ENCODE data around the gene SLC25A1. TPM values are rescaled to one million over a fixed set of nuclear protein-coding genes. Genes with fewer than 3 reads are reported as not detected.
A peak's percentile ranks its signal among the peaks of the same experiment; 100 is the strongest.

Gene SLC25A1
- total and polyA plus RNA-seq, 2 experiments from 2014 or later = 140 to 238 TPM

GRCh38 chr22:19180234-19180633 is 1.7 kb upstream of the SLC25A1 start:
- TF ChIP-seq, protein P1, sequence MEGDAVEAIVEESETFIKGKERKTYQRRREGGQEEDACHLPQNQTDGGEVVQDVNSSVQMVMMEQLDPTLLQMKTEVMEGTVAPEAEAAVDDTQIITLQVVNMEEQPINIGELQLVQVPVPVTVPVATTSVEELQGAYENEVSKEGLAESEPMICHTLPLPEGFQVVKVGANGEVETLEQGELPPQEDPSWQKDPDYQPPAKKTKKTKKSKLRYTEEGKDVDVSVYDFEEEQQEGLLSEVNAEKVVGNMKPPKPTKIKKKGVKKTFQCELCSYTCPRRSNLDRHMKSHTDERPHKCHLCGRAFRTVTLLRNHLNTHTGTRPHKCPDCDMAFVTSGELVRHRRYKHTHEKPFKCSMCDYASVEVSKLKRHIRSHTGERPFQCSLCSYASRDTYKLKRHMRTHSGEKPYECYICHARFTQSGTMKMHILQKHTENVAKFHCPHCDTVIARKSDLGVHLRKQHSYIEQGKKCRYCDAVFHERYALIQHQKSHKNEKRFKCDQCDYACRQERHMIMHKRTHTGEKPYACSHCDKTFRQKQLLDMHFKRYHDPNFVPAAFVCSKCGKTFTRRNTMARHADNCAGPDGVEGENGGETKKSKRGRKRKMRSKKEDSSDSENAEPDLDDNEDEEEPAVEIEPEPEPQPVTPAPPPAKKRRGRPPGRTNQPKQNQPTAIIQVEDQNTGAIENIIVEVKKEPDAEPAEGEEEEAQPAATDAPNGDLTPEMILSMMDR (IDR thresholded peaks at IDR 0.05; ENCODE audit: low read depth, low read length) = no peak
- H3K27me3 ChIP-seq = no peaks in the 10 kb centered on the region
- no peaks in the 10 kb centered on the region for H3K36me3 ChIP-seq
- peaks cover 8% of the 10 kb centered on the region for H3K4me1 ChIP-seq (ENCODE audit: low read depth)
- no peak overlapping the region for H3K27ac ChIP-seq
- no peak overlapping the region for H3K4me3 ChIP-seq
- DNase-seq (ENCODE audit: low read depth in 1 of 2, low spot score in 1 of 2) = no peak
- no peaks in the 10 kb centered on the region for H3K9me3 ChIP-seq (ENCODE audit: low read depth)

GRCh38 chr22:19179497-19180048 is 1.0 kb upstream of the SLC25A1 start:
- peak overlapping the region; percentile 67 for H3K4me3 ChIP-seq
- H3K27ac ChIP-seq = peak overlapping the region; percentile 61
- H3K9me3 ChIP-seq (ENCODE audit: low read depth) = no peaks in the 10 kb centered on the region
- DNase-seq (ENCODE audit: low read depth in 1 of 2, low spot score in 1 of 2) = peak; percentile 83 to 93
- no peaks in the 10 kb centered on the region for H3K36me3 ChIP-seq
- H3K27me3 ChIP-seq = no peaks in the 10 kb centered on the region
- TF ChIP-seq, protein P1 (IDR thresholded peaks at IDR 0.05; ENCODE audit: low read depth, low read length) = peak; percentile 71
- peaks cover 8% of the 10 kb centered on the region for H3K4me1 ChIP-seq (ENCODE audit: low read depth)

DNA sequence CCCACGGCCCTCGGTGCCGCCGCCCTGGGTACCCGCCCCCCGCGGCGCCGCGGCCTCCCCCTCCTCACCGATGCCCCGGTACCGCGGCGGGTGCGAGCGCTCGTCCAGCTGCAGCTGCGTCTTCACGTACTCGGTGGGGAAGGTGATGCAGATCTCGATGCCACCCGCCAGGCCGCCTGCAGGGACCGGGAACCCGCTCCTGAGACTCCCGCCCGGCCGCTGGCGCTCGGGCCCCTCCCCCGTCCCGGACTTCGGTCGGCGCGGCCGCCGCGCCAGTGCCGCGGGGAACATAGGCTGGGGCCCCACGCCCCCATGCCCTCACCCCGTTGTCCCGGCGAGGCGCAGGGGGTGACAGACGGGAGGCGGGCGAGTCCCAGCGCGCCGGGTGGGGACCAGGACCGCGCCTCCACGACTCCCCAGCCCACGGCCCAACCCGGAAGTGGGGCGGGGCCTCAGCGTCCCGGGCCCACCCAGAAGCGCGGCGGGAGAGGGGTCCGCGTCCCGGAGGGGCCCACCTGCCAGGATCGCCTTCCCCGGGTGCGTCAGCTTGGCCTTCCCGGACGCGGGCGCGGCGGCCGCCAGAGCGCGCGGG is 375 bp downstream of the SLC25A1 start:
- no peaks in the 10 kb centered on the region for H3K9me3 ChIP-seq (ENCODE audit: low read depth)
- DNase-seq (ENCODE audit: low read depth in 1 of 2, low spot score in 1 of 2) = peak in 1 of 2 donors; percentile 77
- H3K36me3 ChIP-seq = no peaks in the 10 kb centered on the region
- peak overlapping the region; percentile 67 for H3K4me3 ChIP-seq
- no peaks in the 10 kb centered on the region for H3K27me3 ChIP-seq
- TF ChIP-seq, protein P1 (IDR thresholded peaks at IDR 0.05; ENCODE audit: low read depth, low read length) = no peak
- peaks cover 8% of the 10 kb centered on the region for H3K4me1 ChIP-seq (ENCODE audit: low read depth)
- peak overlapping the region; percentile 61 for H3K27ac ChIP-seq

GRCh38 chr22:19177164-19178064 is 1.1 kb downstream of the SLC25A1 start:
- DNase-seq (ENCODE audit: low read depth in 1 of 2, low spot score in 1 of 2) = no peak
- Histone ChIP-seq H3K27me3 (no peaks in the 10 kb centered on the region), H3K27ac (peak overlapping the region; percentile 61), H3K4me3 (peak overlapping the region; percentile 67), H3K4me1 (ENCODE audit: low read depth) (peaks cover 14% of the 10 kb centered on the region), H3K36me3 (no peaks in the 10 kb centered on the region), H3K9me3 (ENCODE audit: low read depth) (no peaks in the 10 kb centered on the region)
- TF ChIP-seq, protein P1 (IDR thresholded peaks at IDR 0.05; ENCODE audit: low read depth, low read length) = no peak

DNA sequence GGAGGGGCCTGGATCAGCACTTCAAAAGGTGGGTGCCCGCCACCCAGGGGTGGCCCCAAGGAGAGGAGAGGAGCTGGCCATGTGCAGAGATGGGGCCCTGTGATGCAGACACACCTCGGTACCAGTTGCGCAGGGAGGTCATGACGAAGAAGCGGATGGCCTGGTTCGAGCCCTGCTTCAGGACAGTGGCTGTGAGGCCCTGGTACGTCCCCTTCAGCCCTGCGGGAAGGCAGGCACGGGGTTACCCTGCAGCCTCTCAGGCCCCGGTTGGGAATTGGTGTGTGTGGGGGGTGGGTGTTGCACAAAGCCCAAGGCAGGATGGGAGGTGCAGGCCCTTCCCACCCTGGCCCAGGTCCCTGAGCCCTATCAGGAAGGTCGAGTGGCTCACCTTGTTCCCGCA is 1.8 kb downstream of the SLC25A1 start:
- no peaks in the 10 kb centered on the region for H3K27me3 ChIP-seq
- H3K4me1 ChIP-seq (ENCODE audit: low read depth) = peaks cover 16% of the 10 kb centered on the region

More for the DNA sequence above, 1.8 kb downstream of the SLC25A1 start:
- H3K4me3 ChIP-seq = no peak overlapping the region
- no peak for DNase-seq (ENCODE audit: low read depth in 1 of 2, low spot score in 1 of 2)
- TF ChIP-seq, protein P1 (IDR thresholded peaks at IDR 0.05; ENCODE audit: low read depth, low read length) = no peak
- H3K27ac ChIP-seq = peak overlapping the region; percentile 14
- H3K9me3 ChIP-seq (ENCODE audit: low read depth) = no peaks in the 10 kb centered on the region
- no peaks in the 10 kb centered on the region for H3K36me3 ChIP-seq

Data from cardiac muscle cell (in vitro differentiated cells and primary cell).